ENCODE results near the gene BRD2. TPM values are rescaled to one million over a fixed set of nuclear protein-coding genes. Genes with fewer than 3 reads are reported as not detected.

The BRD2 gene
- total RNA-seq: 100 to 1,000 TPM in 1 of 2 donors, 10 to 100 TPM in 1; 99.1 to 171 TPM

GRCh38 chr6:32968093-32968866, at the start of gene BRD2:
BRD2 (plus strand) TSS chr6:32968594; CDS start chr6:32972899, 4,305 bp downstream.
- DNase-seq (peak; percentile 95 to 97 (median 96)), ATAC-seq (peak; percentile 68)
- H3K4me1 ChIP-seq: peaks cover 38% of the 10 kb centered on the region
- no peaks in the 10 kb centered on the region for H3K9me3 ChIP-seq
- H3K27me3 ChIP-seq: no peaks in the 10 kb centered on the region
- intact Hi-C loops (cut with DNase I): no loop called here
- peak within 1 kb of the TSS; percentile 99 to 100 (median 100) for H3K27ac ChIP-seq
- no peaks in the 10 kb centered on the region for H3K36me3 ChIP-seq (replicated peaks in 1 of 2; ENCODE audit: insufficient read depth in 1 of 2, low read depth in 2 of 2)
- H3K4me3 ChIP-seq: peak within 1 kb of the TSS; percentile 39 to 93
- WGBS, 2 donors: 0% methylated on average over 16 to 47 of the region's 62 CpGs
- TF ChIP-seq POLR2A (IDR thresholded peaks at IDR 0.05): peak; percentile 80 to 94 (median 82)
- TF ChIP-seq CTCF (IDR thresholded peaks at IDR 0.05): no peak

- intact Hi-C loops (cut with DNase I): no loop called here
- WGBS, 2 donors: 1 to 7% methylated on average over 2 of the region's 2 CpGs
- Histone ChIP-seq H3K36me3 (replicated peaks in 1 of 2; ENCODE audit: insufficient read depth in 1 of 2, low read depth in 2 of 2) (no peaks in the 10 kb centered on the region), H3K4me1 (peaks cover 11% of the 10 kb centered on the region), H3K4me3 (no peak overlapping the region), H3K27me3 (no peaks in the 10 kb centered on the region), H3K9me3 (no peaks in the 10 kb centered on the region), H3K27ac (peak overlapping the region in 1 of 4 donors; percentile 34)
- ATAC-seq: no peak
- DNase-seq: no peak
- TF ChIP-seq CTCF (IDR thresholded peaks at IDR 0.05) (no peak), POLR2A (IDR thresholded peaks at IDR 0.05) (no peak)
These were observed 47.7 kb upstream of the BRD2 start for GRCh38 chr6:32920715-32921114.

GRCh38 chr6:32922083-32922482, 46.3 kb upstream of the BRD2 start:
- WGBS, 2 donors: 83 to 94% methylated on average over 2 of the region's 2 CpGs
- DNase-seq (no peak), ATAC-seq (no peak)
- Histone ChIP-seq H3K27me3 (no peaks in the 10 kb centered on the region), H3K27ac (no peak overlapping the region), H3K4me1 (peaks cover 11% of the 10 kb centered on the region), H3K4me3 (no peak overlapping the region), H3K36me3 (replicated peaks in 1 of 2; ENCODE audit: insufficient read depth in 1 of 2, low read depth in 2 of 2) (no peaks in the 10 kb centered on the region), H3K9me3 (no peaks in the 10 kb centered on the region)
- TF ChIP-seq CTCF (IDR thresholded peaks at IDR 0.05) (no peak), POLR2A (IDR thresholded peaks at IDR 0.05) (no peak)
- intact Hi-C loops (cut with DNase I): no loop called here

- 0 to 18% methylated on average over 1 of the region's 1 CpG for WGBS, 2 donors
- DNase-seq (no peak), ATAC-seq (no peak)
- Histone ChIP-seq H3K27me3 (no peaks in the 10 kb centered on the region), H3K4me3 (no peak overlapping the region), H3K4me1 (no peaks in the 10 kb centered on the region), H3K9me3 (peaks cover 0 to 3% (median 0%) of the 10 kb centered on the region in 3 donors), H3K27ac (no peak overlapping the region), H3K36me3 (replicated peaks in 1 of 2; ENCODE audit: insufficient read depth in 1 of 2, low read depth in 2 of 2) (no peaks in the 10 kb centered on the region)
- TF ChIP-seq POLR2A (IDR thresholded peaks at IDR 0.05): no peak
- intact Hi-C loops (cut with DNase I): no loop called here
These were observed 37.2 kb upstream of the BRD2 start for GRCh38 chr6:32931211-32931610.

- Histone ChIP-seq H3K27me3 (no peaks in the 10 kb centered on the region), H3K4me1 (no peaks in the 10 kb centered on the region), H3K36me3 (replicated peaks in 1 of 2; ENCODE audit: insufficient read depth in 1 of 2, low read depth in 2 of 2) (no peaks in the 10 kb centered on the region), H3K4me3 (no peak overlapping the region), H3K9me3 (peaks cover 0 to 3% (median 0%) of the 10 kb centered on the region in 3 donors), H3K27ac (no peak overlapping the region)
- DNase-seq (no peak), ATAC-seq (no peak)
- WGBS, 2 donors: 65 to 77% methylated on average over 7 of the region's 7 CpGs
- no peak for TF ChIP-seq CTCF (IDR thresholded peaks at IDR 0.05)
- no peak for TF ChIP-seq POLR2A (IDR thresholded peaks at IDR 0.05)
- intact Hi-C loops (cut with DNase I): no loop called here
These were observed 36.1 kb upstream of the BRD2 start for GRCh38 chr6:32932132-32932868.

Measured in body of pancreas (tissue), 4 donors.